GM23338 (cell line): ENCODE results near the gene GNG7. TPM values are rescaled to one million over a fixed set of nuclear protein-coding genes. Genes with fewer than 3 reads are reported as not detected.

Source experiments
- ATAC-seq: fragments of 200-7000 bp; cut with Tn5 transposase; 3 replicates; pipeline ENCODE4 v1.9.1; 2020
- DNase-seq: peaks from one replicate; pipeline ENCODE4 v3.0.0-alpha.2; 2015; ENCODE audit warnings: low spot score
- H2AFZ ChIP-seq: fragments of 200-600 bp; sonication (generic); 2 replicates; pipeline ENCODE4 v1.8.0; 2016; ENCODE audit warnings: antibody characterized with exemption, mild to moderate bottlenecking, moderate library complexity
- H3F3A ChIP-seq: fragments of 200-600 bp; sonication (generic); replicated peaks from 2 replicates; pipeline ENCODE4 v1.8.0; 2017; ENCODE audit warnings: antibody characterized with exemption, mixed run types, low read depth
- H3K27ac ChIP-seq: fragments of 200-600 bp; sonication (generic); 2 replicates; pipeline ENCODE4 v1.6.1; 2016; ENCODE audit warnings: low read depth
- H3K27me3 ChIP-seq: fragments of 200-600 bp; sonication (generic); 2 replicates; pipeline ENCODE4 v1.8.0; 2016; ENCODE audit warnings: mild to moderate bottlenecking, mixed run types, moderate library complexity; ENCODE audit not compliant: insufficient read depth
- H3K36me3 ChIP-seq: fragments of 200-600 bp; sonication (generic); 2 replicates; pipeline ENCODE4 v1.8.0; 2016; ENCODE audit warnings: mild to moderate bottlenecking; ENCODE audit not compliant: insufficient read depth
- H3K4me1 ChIP-seq: fragments of 200-600 bp; sonication (generic); 2 replicates; pipeline ENCODE4 v1.8.0; 2016; ENCODE audit warnings: mild to moderate bottlenecking, moderate library complexity; ENCODE audit not compliant: insufficient read depth
- H3K4me2 ChIP-seq: fragments of 200-600 bp; sonication (generic); 2 replicates; pipeline ENCODE4 v1.7.1; 2017; ENCODE audit warnings: mixed run types
- H3K4me3 ChIP-seq: fragments of 200-600 bp; sonication (generic); 2 replicates; pipeline ENCODE4 v1.6.1; 2016; ENCODE audit warnings: mixed run types
- H3K79me2 ChIP-seq: fragments of 200-600 bp; sonication (generic); replicated peaks from 2 replicates; pipeline ENCODE4 v1.8.0; 2017; ENCODE audit warnings: mild to moderate bottlenecking; ENCODE audit not compliant: insufficient read depth
- H3K9me2 ChIP-seq: fragments of 200-600 bp; sonication (generic); 2 replicates; pipeline ENCODE4 v1.8.0; 2017; ENCODE audit not compliant: insufficient read depth
- H4K20me1 ChIP-seq: fragments of 200-600 bp; sonication (generic); replicated peaks from 2 replicates; pipeline ENCODE4 v1.8.0; 2017; ENCODE audit warnings: mild to moderate bottlenecking; ENCODE audit not compliant: insufficient read depth
- H3K27ac Mint-ChIP-seq: 2 replicates; pipeline ENCODE4 v1.8.0; 2020; ENCODE audit warnings: inconsistent platforms, mild to moderate bottlenecking, moderate library complexity, mixed read lengths
- H3K27me3 Mint-ChIP-seq: 3 replicates; pipeline ENCODE4 v1.8.0; 2022; ENCODE audit warnings: low read depth, mild to moderate bottlenecking, moderate library complexity, mixed read lengths, inconsistent platforms; ENCODE audit not compliant: insufficient read depth, poor library complexity
- H3K36me3 Mint-ChIP-seq: 3 replicates; pipeline ENCODE4 v1.8.0; 2021; ENCODE audit warnings: low read depth, mild to moderate bottlenecking, inconsistent platforms, moderate library complexity, mixed read lengths
- H3K4me1 Mint-ChIP-seq: 3 replicates; pipeline ENCODE4 v1.8.0; 2020; ENCODE audit warnings: mild to moderate bottlenecking, inconsistent platforms, mixed read lengths
- H3K4me3 Mint-ChIP-seq: 3 replicates; pipeline ENCODE4 v1.8.0; 2021; ENCODE audit warnings: moderate library complexity, mild to moderate bottlenecking, inconsistent platforms, mixed read lengths
- H3K9me3 Mint-ChIP-seq: 3 replicates; pipeline ENCODE4 v1.8.0; 2020; ENCODE audit warnings: moderate library complexity, mild to moderate bottlenecking, inconsistent platforms, mixed read lengths
- CREB1 ChIP-seq: fragments of 250-450 bp; sonication (Bioruptor Pico); IDR thresholded peaks from 2 replicates; pipeline ENCODE4 v1.5.0; 2020; ENCODE audit warnings: low read depth, mild to moderate bottlenecking, moderate library complexity
- EZH2 ChIP-seq: fragments of 200-600 bp; sonication (generic); IDR thresholded peaks from one replicate; pipeline ENCODE4 v1.8.0; 2017; ENCODE audit warnings: antibody characterized with exemption, mild to moderate bottlenecking, low read depth; ENCODE audit not compliant: unreplicated experiment
- EZH2phosphoT487 ChIP-seq: fragments of 200-600 bp; sonication (generic); IDR thresholded peaks from one replicate; pipeline ENCODE4 v1.8.1; 2018; ENCODE audit warnings: antibody characterized with exemption; ENCODE audit not compliant: unreplicated experiment
- JUNB ChIP-seq: IDR thresholded peaks from one replicate; pipeline ENCODE4 v1.6.1; 2016; ENCODE audit warnings: antibody characterized with exemption; ENCODE audit not compliant: unreplicated experiment
- NANOG ChIP-seq: IDR thresholded peaks from 2 replicates; pipeline ENCODE4 v1.6.1; 2016; ENCODE audit warnings: antibody characterized with exemption, borderline replicate concordance
- POLR2AphosphoS5 ChIP-seq: IDR thresholded peaks from 2 replicates; pipeline ENCODE4 v1.6.1; 2016; ENCODE audit warnings: antibody characterized with exemption, low read depth
- STAT1 ChIP-seq: IDR thresholded peaks from one replicate; pipeline ENCODE4 v1.6.1; 2016; ENCODE audit warnings: antibody characterized with exemption; ENCODE audit not compliant: unreplicated experiment
- ZNF114 ChIP-seq: fragments of 250-450 bp; sonication (Bioruptor Pico); IDR thresholded peaks from 2 replicates; pipeline ENCODE4 v1.5.0; 2020; ENCODE audit warnings: mild to moderate bottlenecking, moderate library complexity
- ZNF331 ChIP-seq: fragments of 250-450 bp; sonication (Bioruptor Pico); IDR thresholded peaks from 2 replicates; pipeline ENCODE4 v1.5.0; 2020; ENCODE audit warnings: low read depth, mild to moderate bottlenecking, moderate library complexity
- polyA plus RNA-seq: library from polyadenylated mRNA; unstranded; fragments of >200 nt; fragmentation: Nextera tagmentation; extraction: Ambion mirVana; gene quantifications from 2 replicates; pipeline ENCODE4 v1.2.1, GENCODE V29; 2016
- total RNA-seq: library from RNA; depleted of rRNA; stranded (reverse); fragments of >200 nt; shearing (Covaris generic); gene quantifications from 2 replicates; pipeline ENCODE4 v1.2.3, GENCODE V29; 2014
- TF ChIP-seq, protein P1 (sequence below): IDR thresholded peaks from 2 replicates; pipeline ENCODE4 v1.6.1; 2016; ENCODE audit warnings: antibody characterized with exemption
- TF ChIP-seq, protein P2 (sequence below): IDR thresholded peaks from one replicate; pipeline ENCODE4 v1.6.1; 2018; ENCODE audit warnings: antibody characterized with exemption; ENCODE audit not compliant: unreplicated experiment
- TF ChIP-seq, protein P3 (sequence below), 2 experiments: fragments of 200-600 bp in 1 of 2; sonication (generic) in 1 of 2; conservative IDR thresholded peaks; 2 replicates each; pipeline versions ENCODE4 v1.5.1 to v1.6.1; 2016 to 2017; ENCODE audit warnings: antibody characterized with exemption in 2 of 2, low read depth in 2 of 2, mild to moderate bottlenecking in 2 of 2, moderate library complexity in 1 of 2

GNG7 gene
- total and polyA plus RNA-seq, 2 experiments from 2014 or later, result 5.1 to 5.4 TPM

DNA sequence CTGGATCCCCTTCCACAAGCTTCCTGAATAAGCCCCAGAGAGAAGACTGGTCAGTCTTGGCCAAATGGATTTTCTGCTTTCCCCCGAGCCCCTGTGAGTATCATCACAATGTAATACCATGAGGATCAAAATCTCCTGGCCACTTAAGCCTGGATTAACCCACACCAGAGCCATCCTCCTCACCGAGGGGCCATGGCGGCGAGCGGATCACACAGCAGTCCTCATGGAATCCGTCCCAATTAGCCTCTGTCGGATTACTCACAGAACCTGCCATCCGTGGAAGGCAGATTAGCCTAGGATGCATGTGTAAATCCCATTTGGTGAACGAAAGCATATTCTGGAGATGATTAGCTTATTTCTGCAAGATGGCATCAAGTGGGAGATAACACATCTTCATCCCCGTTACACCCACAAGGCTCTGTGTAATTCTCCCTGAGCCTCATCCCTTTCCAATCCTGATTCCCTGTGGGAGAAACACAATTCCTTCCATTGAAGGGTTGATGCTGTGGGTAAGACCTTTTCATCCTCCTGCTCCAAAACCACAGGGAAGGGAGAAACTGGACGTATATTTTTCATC is 42.5 kb downstream of the GNG7 start (continued):
- TF ChIP-seq, protein P1, sequence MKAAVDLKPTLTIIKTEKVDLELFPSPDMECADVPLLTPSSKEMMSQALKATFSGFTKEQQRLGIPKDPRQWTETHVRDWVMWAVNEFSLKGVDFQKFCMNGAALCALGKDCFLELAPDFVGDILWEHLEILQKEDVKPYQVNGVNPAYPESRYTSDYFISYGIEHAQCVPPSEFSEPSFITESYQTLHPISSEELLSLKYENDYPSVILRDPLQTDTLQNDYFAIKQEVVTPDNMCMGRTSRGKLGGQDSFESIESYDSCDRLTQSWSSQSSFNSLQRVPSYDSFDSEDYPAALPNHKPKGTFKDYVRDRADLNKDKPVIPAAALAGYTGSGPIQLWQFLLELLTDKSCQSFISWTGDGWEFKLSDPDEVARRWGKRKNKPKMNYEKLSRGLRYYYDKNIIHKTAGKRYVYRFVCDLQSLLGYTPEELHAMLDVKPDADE, result no peak
- TF ChIP-seq CREB1 (CRISPR knock-in tag) (no peak), NANOG (no peak), EZH2phosphoT487 (no peak), POLR2AphosphoS5 (no peak), ZNF114 (CRISPR knock-in tag) (no peak), STAT1 (no peak)

DNA sequence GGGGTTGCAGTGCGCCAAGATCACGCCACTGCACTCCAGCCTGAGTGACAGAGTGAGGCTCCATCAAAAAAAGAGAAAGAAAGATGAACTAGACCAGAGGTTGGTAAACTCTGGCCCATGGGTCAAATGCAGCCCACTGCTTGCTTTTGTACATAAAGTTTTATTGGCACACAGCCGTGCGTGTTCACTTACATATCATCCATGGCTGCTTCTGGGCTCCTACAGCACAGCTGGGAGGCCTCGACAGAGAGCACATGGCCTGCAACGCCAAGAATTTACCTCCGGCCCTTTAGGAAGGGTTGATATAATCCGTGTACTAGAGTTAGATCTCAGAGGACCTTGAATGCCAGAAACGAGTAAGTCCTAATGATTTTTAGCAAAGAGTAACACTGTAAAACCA is 46.0 kb downstream of the GNG7 start:
- H3K9me3 Mint-ChIP-seq, result peaks cover 4% of the 10 kb centered on the region
- no peaks in the 10 kb centered on the region for H3K27me3 Mint-ChIP-seq
- peaks cover under 1% of the 10 kb centered on the region; the same call in 1 of the 3 replicates for H3K36me3 Mint-ChIP-seq
- H3K4me1 Mint-ChIP-seq, result peaks cover 11% of the 10 kb centered on the region; the same call in 2 of the 3 replicates
- no peak overlapping the region for H3K4me3 ChIP-seq
- H3K4me3 Mint-ChIP-seq, result no peak overlapping the region
- H3K27ac ChIP-seq, result no peak overlapping the region
- H3K79me2 ChIP-seq, result no peaks in the 10 kb centered on the region
- H3K36me3 ChIP-seq, result no peaks in the 10 kb centered on the region
- no peaks in the 10 kb centered on the region for H3K27me3 ChIP-seq
- H4K20me1 ChIP-seq, result no peaks in the 10 kb centered on the region
- ATAC-seq (no peak), DNase-seq (no peak)
- peaks cover 11% of the 10 kb centered on the region for H3K4me1 ChIP-seq
- no peak overlapping the region for H2AFZ ChIP-seq
- no peak overlapping the region for H3K27ac Mint-ChIP-seq
- no peaks in the 10 kb centered on the region for H3F3A ChIP-seq
- no peaks in the 10 kb centered on the region for H3K9me2 ChIP-seq
- no peak overlapping the region for H3K4me2 ChIP-seq
- no peak for TF ChIP-seq JUNB
- TF ChIP-seq, protein P2, sequence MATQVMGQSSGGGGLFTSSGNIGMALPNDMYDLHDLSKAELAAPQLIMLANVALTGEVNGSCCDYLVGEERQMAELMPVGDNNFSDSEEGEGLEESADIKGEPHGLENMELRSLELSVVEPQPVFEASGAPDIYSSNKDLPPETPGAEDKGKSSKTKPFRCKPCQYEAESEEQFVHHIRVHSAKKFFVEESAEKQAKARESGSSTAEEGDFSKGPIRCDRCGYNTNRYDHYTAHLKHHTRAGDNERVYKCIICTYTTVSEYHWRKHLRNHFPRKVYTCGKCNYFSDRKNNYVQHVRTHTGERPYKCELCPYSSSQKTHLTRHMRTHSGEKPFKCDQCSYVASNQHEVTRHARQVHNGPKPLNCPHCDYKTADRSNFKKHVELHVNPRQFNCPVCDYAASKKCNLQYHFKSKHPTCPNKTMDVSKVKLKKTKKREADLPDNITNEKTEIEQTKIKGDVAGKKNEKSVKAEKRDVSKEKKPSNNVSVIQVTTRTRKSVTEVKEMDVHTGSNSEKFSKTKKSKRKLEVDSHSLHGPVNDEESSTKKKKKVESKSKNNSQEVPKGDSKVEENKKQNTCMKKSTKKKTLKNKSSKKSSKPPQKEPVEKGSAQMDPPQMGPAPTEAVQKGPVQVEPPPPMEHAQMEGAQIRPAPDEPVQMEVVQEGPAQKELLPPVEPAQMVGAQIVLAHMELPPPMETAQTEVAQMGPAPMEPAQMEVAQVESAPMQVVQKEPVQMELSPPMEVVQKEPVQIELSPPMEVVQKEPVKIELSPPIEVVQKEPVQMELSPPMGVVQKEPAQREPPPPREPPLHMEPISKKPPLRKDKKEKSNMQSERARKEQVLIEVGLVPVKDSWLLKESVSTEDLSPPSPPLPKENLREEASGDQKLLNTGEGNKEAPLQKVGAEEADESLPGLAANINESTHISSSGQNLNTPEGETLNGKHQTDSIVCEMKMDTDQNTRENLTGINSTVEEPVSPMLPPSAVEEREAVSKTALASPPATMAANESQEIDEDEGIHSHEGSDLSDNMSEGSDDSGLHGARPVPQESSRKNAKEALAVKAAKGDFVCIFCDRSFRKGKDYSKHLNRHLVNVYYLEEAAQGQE, result no peak
- TF ChIP-seq ZNF331, result no peak
- no peak for TF ChIP-seq EZH2
- no peak for TF ChIP-seq NANOG
- no peak for TF ChIP-seq CREB1 (CRISPR knock-in tag)
- TF ChIP-seq, protein P3, sequence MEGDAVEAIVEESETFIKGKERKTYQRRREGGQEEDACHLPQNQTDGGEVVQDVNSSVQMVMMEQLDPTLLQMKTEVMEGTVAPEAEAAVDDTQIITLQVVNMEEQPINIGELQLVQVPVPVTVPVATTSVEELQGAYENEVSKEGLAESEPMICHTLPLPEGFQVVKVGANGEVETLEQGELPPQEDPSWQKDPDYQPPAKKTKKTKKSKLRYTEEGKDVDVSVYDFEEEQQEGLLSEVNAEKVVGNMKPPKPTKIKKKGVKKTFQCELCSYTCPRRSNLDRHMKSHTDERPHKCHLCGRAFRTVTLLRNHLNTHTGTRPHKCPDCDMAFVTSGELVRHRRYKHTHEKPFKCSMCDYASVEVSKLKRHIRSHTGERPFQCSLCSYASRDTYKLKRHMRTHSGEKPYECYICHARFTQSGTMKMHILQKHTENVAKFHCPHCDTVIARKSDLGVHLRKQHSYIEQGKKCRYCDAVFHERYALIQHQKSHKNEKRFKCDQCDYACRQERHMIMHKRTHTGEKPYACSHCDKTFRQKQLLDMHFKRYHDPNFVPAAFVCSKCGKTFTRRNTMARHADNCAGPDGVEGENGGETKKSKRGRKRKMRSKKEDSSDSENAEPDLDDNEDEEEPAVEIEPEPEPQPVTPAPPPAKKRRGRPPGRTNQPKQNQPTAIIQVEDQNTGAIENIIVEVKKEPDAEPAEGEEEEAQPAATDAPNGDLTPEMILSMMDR (conservative IDR thresholded peaks at IDR 0.05; ENCODE audit: low read depth in 2 of 2), result no peak
- no peak for TF ChIP-seq ZNF114 (CRISPR knock-in tag)
- TF ChIP-seq, protein P1, result no peak
